Measurements from ENCODE around the gene PET100. TPM values are rescaled to one million over a fixed set of nuclear protein-coding genes. Genes with fewer than 3 reads are reported as not detected.

The PET100 gene
- polyA plus RNA-seq, 1 donor from 2014 or later: 105 TPM

DNA sequence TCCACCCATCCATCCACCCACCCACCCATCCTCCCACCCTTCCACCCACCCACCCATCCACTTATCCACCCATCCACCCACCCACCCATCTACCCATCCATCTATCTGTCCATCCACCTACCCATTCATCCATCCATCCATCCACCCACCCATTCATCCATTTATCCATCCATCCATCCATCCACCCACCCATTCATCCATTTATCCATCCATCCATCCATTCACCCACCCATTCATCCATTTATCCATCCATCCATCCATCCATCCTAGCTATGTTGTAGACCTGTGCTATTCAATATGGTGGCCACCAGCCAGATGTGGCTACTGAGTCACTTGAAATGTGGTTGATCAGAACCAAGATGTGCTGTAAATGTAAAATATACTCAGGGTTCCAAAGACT, 28.9 kb upstream of the PET100 start:
- Histone ChIP-seq H3K36me3 (ENCODE audit: insufficient read depth, low read length) (no peaks in the 10 kb centered on the region), H3K27ac (ENCODE audit: low read length) (no peak overlapping the region), H3K9me2 (ENCODE audit: insufficient read depth, low read length) (no peaks in the 10 kb centered on the region), H3K9me3 (ENCODE audit: low read length) (no peaks in the 10 kb centered on the region), H3F3A (ENCODE audit: insufficient read depth, low read length, poor library complexity, severe bottlenecking) (no peaks in the 10 kb centered on the region), H3K4me3 (ENCODE audit: low read length) (no peak overlapping the region), H2AFZ (ENCODE audit: low read depth, low read length) (no peak overlapping the region), H4K20me1 (ENCODE audit: insufficient read depth) (no peaks in the 10 kb centered on the region), H3K9ac (ENCODE audit: low read length) (no peak overlapping the region), H3K27me3 (ENCODE audit: insufficient read depth, low read depth, low read length) (no peaks in the 10 kb centered on the region), H3K79me2 (replicated peaks; ENCODE audit: insufficient read depth, low read length) (peaks cover 21% of the 10 kb centered on the region), H3K4me2 (ENCODE audit: low read length) (no peak overlapping the region)
- TF ChIP-seq EP300 (conservative IDR thresholded peaks at IDR 0.05; ENCODE audit: poor library complexity, severe bottlenecking) (no peak), SMC3 (conservative IDR thresholded peaks at IDR 0.05; ENCODE audit: poor library complexity) (no peak), EZH2 (IDR thresholded peaks at IDR 0.05; ENCODE audit: borderline replicate concordance, insufficient read depth, low read length, poor library complexity, severe bottlenecking) (no peak), TAF1 (IDR thresholded peaks at IDR 0.05; ENCODE audit: low read depth) (no peak), RAD21 (conservative IDR thresholded peaks at IDR 0.05) (no peak)
- TF ChIP-seq, protein P1, sequence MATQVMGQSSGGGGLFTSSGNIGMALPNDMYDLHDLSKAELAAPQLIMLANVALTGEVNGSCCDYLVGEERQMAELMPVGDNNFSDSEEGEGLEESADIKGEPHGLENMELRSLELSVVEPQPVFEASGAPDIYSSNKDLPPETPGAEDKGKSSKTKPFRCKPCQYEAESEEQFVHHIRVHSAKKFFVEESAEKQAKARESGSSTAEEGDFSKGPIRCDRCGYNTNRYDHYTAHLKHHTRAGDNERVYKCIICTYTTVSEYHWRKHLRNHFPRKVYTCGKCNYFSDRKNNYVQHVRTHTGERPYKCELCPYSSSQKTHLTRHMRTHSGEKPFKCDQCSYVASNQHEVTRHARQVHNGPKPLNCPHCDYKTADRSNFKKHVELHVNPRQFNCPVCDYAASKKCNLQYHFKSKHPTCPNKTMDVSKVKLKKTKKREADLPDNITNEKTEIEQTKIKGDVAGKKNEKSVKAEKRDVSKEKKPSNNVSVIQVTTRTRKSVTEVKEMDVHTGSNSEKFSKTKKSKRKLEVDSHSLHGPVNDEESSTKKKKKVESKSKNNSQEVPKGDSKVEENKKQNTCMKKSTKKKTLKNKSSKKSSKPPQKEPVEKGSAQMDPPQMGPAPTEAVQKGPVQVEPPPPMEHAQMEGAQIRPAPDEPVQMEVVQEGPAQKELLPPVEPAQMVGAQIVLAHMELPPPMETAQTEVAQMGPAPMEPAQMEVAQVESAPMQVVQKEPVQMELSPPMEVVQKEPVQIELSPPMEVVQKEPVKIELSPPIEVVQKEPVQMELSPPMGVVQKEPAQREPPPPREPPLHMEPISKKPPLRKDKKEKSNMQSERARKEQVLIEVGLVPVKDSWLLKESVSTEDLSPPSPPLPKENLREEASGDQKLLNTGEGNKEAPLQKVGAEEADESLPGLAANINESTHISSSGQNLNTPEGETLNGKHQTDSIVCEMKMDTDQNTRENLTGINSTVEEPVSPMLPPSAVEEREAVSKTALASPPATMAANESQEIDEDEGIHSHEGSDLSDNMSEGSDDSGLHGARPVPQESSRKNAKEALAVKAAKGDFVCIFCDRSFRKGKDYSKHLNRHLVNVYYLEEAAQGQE (IDR thresholded peaks at IDR 0.05; ENCODE audit: borderline replicate concordance): no peak
- TF ChIP-seq, protein P2, sequence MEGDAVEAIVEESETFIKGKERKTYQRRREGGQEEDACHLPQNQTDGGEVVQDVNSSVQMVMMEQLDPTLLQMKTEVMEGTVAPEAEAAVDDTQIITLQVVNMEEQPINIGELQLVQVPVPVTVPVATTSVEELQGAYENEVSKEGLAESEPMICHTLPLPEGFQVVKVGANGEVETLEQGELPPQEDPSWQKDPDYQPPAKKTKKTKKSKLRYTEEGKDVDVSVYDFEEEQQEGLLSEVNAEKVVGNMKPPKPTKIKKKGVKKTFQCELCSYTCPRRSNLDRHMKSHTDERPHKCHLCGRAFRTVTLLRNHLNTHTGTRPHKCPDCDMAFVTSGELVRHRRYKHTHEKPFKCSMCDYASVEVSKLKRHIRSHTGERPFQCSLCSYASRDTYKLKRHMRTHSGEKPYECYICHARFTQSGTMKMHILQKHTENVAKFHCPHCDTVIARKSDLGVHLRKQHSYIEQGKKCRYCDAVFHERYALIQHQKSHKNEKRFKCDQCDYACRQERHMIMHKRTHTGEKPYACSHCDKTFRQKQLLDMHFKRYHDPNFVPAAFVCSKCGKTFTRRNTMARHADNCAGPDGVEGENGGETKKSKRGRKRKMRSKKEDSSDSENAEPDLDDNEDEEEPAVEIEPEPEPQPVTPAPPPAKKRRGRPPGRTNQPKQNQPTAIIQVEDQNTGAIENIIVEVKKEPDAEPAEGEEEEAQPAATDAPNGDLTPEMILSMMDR (IDR thresholded peaks at IDR 0.05; ENCODE audit: poor library complexity, severe bottlenecking): no peak

DNA sequence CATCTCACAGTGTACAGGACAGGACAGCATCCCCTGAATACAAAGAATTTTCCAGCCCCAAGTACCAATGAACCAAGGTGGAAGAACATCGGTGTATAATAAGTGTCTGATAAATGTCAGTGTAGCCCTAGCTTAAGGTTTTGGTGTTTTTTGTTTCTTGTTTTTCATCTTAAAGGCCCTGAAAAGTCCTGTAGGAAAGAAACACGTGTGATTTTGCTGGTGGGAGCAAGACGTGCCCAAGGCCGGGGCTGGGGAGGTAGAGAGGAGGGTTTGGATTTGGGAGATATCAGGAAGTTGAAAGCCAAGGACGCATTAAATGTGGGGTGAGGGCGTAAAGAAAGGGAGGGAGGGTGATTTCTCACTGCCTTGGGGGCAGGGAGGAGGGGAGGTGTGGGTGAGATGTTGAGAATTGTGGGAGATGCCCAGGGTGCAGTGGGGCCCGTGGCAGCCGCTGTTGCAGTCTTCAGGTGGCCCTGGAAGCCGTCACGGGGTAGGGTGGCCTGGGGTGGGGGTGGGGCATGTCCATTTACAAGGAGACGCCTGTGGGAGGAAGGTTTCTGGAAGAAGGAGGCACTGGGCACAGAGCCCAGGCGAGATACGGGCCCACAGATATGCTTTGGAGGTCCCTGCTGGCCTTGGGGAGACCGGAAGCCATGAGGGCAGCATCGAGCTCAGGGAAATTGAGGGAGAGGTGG, 27.2 kb upstream of the PET100 start:
- H3K79me2 ChIP-seq (replicated peaks; ENCODE audit: insufficient read depth, low read length): peaks cover 12% of the 10 kb centered on the region
- H3K9me3 ChIP-seq (ENCODE audit: low read length): no peaks in the 10 kb centered on the region
- H3K9ac ChIP-seq (ENCODE audit: low read length): no peak overlapping the region
- no peak overlapping the region for H3K4me2 ChIP-seq (ENCODE audit: low read length)
- no peak overlapping the region for H2AFZ ChIP-seq (ENCODE audit: low read depth, low read length)
- H3K36me3 ChIP-seq (ENCODE audit: insufficient read depth, low read length): no peaks in the 10 kb centered on the region
- H4K20me1 ChIP-seq (ENCODE audit: insufficient read depth): no peaks in the 10 kb centered on the region
- no peak overlapping the region for H3K4me3 ChIP-seq (ENCODE audit: low read length)
- no peaks in the 10 kb centered on the region for H3F3A ChIP-seq (ENCODE audit: insufficient read depth, low read length, poor library complexity, severe bottlenecking)
- H3K27me3 ChIP-seq (ENCODE audit: insufficient read depth, low read depth, low read length): no peaks in the 10 kb centered on the region
- TF ChIP-seq, protein P1 (IDR thresholded peaks at IDR 0.05; ENCODE audit: borderline replicate concordance): no peak
- TF ChIP-seq TAF1 (IDR thresholded peaks at IDR 0.05; ENCODE audit: low read depth) (no peak), SMC3 (conservative IDR thresholded peaks at IDR 0.05; ENCODE audit: poor library complexity) (no peak), MXI1 (conservative IDR thresholded peaks at IDR 0.05; ENCODE audit: poor library complexity, severe bottlenecking) (no peak), EZH2 (IDR thresholded peaks at IDR 0.05; ENCODE audit: borderline replicate concordance, insufficient read depth, low read length, poor library complexity, severe bottlenecking) (no peak), RAD21 (conservative IDR thresholded peaks at IDR 0.05) (no peak)
- TF ChIP-seq, protein P2 (IDR thresholded peaks at IDR 0.05; ENCODE audit: poor library complexity, severe bottlenecking): no peak
- no peaks in the 10 kb centered on the region for H3K9me2 ChIP-seq (ENCODE audit: insufficient read depth, low read length)
- no peak overlapping the region for H3K27ac ChIP-seq (ENCODE audit: low read length)

Measured in neural cell (in vitro differentiated cells).